ENCODE results near the gene B3GALT6.

The B3GALT6 gene

GRCh38 chr1:1234180-1234808 lies 2.3 kb downstream of the B3GALT6 start:
- no peak for DNase-seq

GRCh38 chr1:1235016-1235744 lies 3.1 kb downstream of the B3GALT6 start:
- no peak for DNase-seq

GRCh38 chr1:1236176-1236763 lies 4.2 kb downstream of the B3GALT6 start:
- peak; percentile 92 for DNase-seq

- no peak for DNase-seq
Observed at GRCh38 chr1:1236945-1237873, 5.2 kb downstream of the B3GALT6 start.

GRCh38 chr1:1237874-1238701 lies 6.1 kb downstream of the B3GALT6 start:
- no peak for DNase-seq

- DNase-seq, result no peak
Observed at GRCh38 chr1:1238702-1239178, 6.7 kb downstream of the B3GALT6 start.

- DNase-seq, result no peak
Observed at GRCh38 chr1:1239227-1239613, 7.2 kb downstream of the B3GALT6 start.

- DNase-seq, result no peak
Observed at GRCh38 chr1:1239614-1240347, 7.7 kb downstream of the B3GALT6 start.

GRCh38 chr1:1240348-1240732 lies 8.3 kb downstream of the B3GALT6 start:
- no peak for DNase-seq

- DNase-seq, result no peak
Observed at GRCh38 chr1:1240822-1241587, 9.0 kb downstream of the B3GALT6 start.

- DNase-seq, result no peak
Observed at GRCh38 chr1:1241588-1242219, 9.7 kb downstream of the B3GALT6 start.

- no peak for DNase-seq
Observed at GRCh38 chr1:1242461-1243265, 10.6 kb downstream of the B3GALT6 start.

- DNase-seq, result no peak
Observed at GRCh38 chr1:1243266-1243660, 11.2 kb downstream of the B3GALT6 start.

GRCh38 chr1:1243807-1244191 lies 11.8 kb downstream of the B3GALT6 start:
- no peak for DNase-seq

GRCh38 chr1:1244192-1244811 lies 12.3 kb downstream of the B3GALT6 start:
- DNase-seq, result no peak

GRCh38 chr1:1245178-1245816 lies 13.3 kb downstream of the B3GALT6 start:
- DNase-seq, result no peak

- no peak for DNase-seq
Observed at GRCh38 chr1:1245817-1246576, 14.0 kb downstream of the B3GALT6 start.
